ENCODE data around the gene ZNF384. TPM values are rescaled to one million over a fixed set of nuclear protein-coding genes. Genes with fewer than 3 reads are reported as not detected.

Gene ZNF384
- total and polyA plus RNA-seq, 10 of the 15 experiments (the other 5 are each of a cell fraction or from before 2014, with no cell fraction given) = 0.46 to 81.5 (median 30.5) TPM

DNA sequence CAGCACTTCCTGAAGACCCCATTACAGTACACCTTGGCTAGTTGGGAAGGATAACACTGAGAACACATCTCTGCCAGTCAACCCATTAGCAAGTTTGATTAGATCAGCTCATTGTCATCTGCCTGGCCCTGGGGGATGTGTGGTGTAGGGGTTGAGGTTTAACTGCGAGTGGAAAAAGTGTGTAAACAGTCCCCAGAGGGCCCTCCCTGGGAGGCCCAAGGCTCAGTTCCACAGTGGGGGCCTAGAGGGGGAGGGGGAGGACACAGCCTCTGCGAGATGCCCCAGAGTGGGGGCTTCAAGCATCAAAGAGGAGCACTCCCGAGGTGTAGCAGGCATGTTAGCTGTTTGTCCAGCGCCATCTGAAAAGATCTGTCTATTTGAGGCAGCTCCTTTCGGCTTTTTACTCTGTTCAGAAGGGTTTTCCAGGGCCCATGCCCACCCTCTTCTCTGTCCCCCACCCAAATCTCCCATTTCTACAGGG lies 53.8 kb downstream of the ZNF384 start (continued):
- TF ChIP-seq IKZF1 (conservative IDR thresholded peaks at IDR 0.05) (peak; percentile 79), RAD21 (IDR thresholded peaks at IDR 0.05; ENCODE audit: insufficient read depth, low read depth, low read length) (no peak), KLF5 (IDR thresholded peaks at IDR 0.05; ENCODE audit: partially characterized antibody) (no peak), BHLHE40 (IDR thresholded peaks at IDR 0.05; ENCODE audit: borderline replicate concordance in 1 of 2, low read depth in 2 of 2, low read length in 1 of 2) (peak; percentile 66 to 69; a peak in 2 of 4 replicates), FOS (IDR thresholded peaks at IDR 0.05; ENCODE audit: borderline replicate concordance, extremely low read depth, insufficient read length) (no peak), BMI1 (IDR thresholded peaks at IDR 0.05; ENCODE audit: borderline replicate concordance) (peak; percentile 69; the same call in 1 of the 2 replicates), FOXM1 (IDR thresholded peaks at IDR 0.05; ENCODE audit: low read depth, low read length) (no peak), ZNF622 (IDR thresholded peaks at IDR 0.05) (no peak), KAT2A (conservative IDR thresholded peaks at IDR 0.05; ENCODE audit: control insufficient read depth, low read depth, low read length) (no peak), YY1 (IDR thresholded peaks at IDR 0.05; ENCODE audit: low read depth, low read length) (peak; percentile 55; the same call in 1 of the 2 replicates), HDGF (IDR thresholded peaks at IDR 0.05) (no peak), STAT3 (IDR thresholded peaks at IDR 0.05; ENCODE audit: low read depth, low read length) (no peak), LARP7 (IDR thresholded peaks at IDR 0.05) (no peak), EZH2 (IDR thresholded peaks at IDR 0.05; ENCODE audit: borderline replicate concordance, control insufficient read depth, low read depth, low read length) (no peak)
- TF ChIP-seq, protein P1, sequence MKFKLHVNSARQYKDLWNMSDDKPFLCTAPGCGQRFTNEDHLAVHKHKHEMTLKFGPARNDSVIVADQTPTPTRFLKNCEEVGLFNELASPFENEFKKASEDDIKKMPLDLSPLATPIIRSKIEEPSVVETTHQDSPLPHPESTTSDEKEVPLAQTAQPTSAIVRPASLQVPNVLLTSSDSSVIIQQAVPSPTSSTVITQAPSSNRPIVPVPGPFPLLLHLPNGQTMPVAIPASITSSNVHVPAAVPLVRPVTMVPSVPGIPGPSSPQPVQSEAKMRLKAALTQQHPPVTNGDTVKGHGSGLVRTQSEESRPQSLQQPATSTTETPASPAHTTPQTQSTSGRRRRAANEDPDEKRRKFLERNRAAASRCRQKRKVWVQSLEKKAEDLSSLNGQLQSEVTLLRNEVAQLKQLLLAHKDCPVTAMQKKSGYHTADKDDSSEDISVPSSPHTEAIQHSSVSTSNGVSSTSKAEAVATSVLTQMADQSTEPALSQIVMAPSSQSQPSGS (IDR thresholded peaks at IDR 0.05; ENCODE audit: low read length) = no peak
- TF ChIP-seq, protein P2, sequence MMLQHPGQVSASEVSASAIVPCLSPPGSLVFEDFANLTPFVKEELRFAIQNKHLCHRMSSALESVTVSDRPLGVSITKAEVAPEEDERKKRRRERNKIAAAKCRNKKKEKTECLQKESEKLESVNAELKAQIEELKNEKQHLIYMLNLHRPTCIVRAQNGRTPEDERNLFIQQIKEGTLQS (IDR thresholded peaks at IDR 0.05; ENCODE audit: borderline replicate concordance, extremely low read depth, low read depth, low read length) = no peak
- TF ChIP-seq, protein P3, sequence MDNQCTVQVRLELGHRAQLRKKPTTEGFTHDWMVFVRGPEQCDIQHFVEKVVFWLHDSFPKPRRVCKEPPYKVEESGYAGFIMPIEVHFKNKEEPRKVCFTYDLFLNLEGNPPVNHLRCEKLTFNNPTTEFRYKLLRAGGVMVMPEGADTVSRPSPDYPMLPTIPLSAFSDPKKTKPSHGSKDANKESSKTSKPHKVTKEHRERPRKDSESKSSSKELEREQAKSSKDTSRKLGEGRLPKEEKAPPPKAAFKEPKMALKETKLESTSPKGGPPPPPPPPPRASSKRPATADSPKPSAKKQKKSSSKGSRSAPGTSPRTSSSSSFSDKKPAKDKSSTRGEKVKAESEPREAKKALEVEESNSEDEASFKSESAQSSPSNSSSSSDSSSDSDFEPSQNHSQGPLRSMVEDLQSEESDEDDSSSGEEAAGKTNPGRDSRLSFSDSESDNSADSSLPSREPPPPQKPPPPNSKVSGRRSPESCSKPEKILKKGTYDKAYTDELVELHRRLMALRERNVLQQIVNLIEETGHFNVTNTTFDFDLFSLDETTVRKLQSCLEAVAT (IDR thresholded peaks at IDR 0.05) = peak; percentile 91
- TF ChIP-seq, protein P4, sequence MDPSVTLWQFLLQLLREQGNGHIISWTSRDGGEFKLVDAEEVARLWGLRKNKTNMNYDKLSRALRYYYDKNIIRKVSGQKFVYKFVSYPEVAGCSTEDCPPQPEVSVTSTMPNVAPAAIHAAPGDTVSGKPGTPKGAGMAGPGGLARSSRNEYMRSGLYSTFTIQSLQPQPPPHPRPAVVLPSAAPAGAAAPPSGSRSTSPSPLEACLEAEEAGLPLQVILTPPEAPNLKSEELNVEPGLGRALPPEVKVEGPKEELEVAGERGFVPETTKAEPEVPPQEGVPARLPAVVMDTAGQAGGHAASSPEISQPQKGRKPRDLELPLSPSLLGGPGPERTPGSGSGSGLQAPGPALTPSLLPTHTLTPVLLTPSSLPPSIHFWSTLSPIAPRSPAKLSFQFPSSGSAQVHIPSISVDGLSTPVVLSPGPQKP (IDR thresholded peaks at IDR 0.05; ENCODE audit: low read depth, low read length) = no peak
- TF ChIP-seq, protein P5, sequence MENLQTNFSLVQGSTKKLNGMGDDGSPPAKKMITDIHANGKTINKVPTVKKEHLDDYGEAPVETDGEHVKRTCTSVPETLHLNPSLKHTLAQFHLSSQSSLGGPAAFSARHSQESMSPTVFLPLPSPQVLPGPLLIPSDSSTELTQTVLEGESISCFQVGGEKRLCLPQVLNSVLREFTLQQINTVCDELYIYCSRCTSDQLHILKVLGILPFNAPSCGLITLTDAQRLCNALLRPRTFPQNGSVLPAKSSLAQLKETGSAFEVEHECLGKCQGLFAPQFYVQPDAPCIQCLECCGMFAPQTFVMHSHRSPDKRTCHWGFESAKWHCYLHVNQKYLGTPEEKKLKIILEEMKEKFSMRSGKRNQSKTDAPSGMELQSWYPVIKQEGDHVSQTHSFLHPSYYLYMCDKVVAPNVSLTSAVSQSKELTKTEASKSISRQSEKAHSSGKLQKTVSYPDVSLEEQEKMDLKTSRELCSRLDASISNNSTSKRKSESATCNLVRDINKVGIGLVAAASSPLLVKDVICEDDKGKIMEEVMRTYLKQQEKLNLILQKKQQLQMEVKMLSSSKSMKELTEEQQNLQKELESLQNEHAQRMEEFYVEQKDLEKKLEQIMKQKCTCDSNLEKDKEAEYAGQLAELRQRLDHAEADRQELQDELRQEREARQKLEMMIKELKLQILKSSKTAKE (IDR thresholded peaks at IDR 0.05; ENCODE audit: low read depth, poor library complexity, severe bottlenecking) = no peak
- TF ChIP-seq, protein P6, sequence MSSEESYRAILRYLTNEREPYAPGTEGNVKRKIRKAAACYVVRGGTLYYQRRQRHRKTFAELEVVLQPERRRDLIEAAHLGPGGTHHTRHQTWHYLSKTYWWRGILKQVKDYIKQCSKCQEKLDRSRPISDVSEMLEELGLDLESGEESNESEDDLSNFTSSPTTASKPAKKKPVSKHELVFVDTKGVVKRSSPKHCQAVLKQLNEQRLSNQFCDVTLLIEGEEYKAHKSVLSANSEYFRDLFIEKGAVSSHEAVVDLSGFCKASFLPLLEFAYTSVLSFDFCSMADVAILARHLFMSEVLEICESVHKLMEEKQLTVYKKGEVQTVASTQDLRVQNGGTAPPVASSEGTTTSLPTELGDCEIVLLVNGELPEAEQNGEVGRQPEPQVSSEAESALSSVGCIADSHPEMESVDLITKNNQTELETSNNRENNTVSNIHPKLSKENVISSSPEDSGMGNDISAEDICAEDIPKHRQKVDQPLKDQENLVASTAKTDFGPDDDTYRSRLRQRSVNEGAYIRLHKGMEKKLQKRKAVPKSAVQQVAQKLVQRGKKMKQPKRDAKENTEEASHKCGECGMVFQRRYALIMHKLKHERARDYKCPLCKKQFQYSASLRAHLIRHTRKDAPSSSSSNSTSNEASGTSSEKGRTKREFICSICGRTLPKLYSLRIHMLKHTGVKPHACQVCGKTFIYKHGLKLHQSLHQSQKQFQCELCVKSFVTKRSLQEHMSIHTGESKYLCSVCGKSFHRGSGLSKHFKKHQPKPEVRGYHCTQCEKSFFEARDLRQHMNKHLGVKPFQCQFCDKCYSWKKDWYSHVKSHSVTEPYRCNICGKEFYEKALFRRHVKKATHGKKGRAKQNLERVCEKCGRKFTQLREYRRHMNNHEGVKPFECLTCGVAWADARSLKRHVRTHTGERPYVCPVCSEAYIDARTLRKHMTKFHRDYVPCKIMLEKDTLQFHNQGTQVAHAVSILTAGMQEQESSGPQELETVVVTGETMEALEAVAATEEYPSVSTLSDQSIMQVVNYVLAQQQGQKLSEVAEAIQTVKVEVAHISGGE (CRISPR knock-in tag; IDR thresholded peaks at IDR 0.05) = no peak
